Activated CD4-positive, alpha-beta T cell treated with anti-CD3 and anti-CD28 coated beads for 1 hour (primary cell): ENCODE measurements around the gene PEAK3.
"Not testable (repeated sequence)": the region's sequence is repeated elsewhere in the genome, so short reads cannot be mapped to it uniquely, and the experiment has no call there.

Source experiments
- DNase-seq: peaks from one replicate; pipeline ENCODE4 v3.0.0-alpha.2; 2020

PEAK3 gene

DNA sequence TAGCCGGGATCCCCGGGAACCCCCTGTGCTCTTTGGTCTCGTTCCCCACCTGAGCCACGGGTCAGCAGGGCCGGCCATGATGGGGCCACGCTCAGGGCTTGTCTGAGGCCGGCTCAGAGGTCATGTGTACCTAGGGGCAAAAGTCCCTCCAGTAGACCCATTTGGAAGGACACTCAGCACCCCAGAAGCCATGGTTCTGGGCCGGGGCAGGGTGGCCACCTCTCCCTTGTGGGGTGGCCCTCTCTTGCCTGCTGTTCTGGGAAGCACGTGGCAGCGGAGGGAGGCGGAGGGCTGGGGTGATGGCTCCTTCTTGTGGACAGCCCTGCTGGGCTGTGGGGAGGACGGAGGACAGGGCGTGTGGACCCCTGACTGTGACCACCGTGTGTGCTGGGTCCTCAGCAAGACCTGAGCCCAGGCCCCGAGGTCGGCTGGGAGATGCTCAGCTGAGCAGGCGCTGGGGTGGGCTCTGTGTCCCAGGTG is 6.4 kb upstream of the PEAK3 start:
- no peak for DNase-seq

DNA sequence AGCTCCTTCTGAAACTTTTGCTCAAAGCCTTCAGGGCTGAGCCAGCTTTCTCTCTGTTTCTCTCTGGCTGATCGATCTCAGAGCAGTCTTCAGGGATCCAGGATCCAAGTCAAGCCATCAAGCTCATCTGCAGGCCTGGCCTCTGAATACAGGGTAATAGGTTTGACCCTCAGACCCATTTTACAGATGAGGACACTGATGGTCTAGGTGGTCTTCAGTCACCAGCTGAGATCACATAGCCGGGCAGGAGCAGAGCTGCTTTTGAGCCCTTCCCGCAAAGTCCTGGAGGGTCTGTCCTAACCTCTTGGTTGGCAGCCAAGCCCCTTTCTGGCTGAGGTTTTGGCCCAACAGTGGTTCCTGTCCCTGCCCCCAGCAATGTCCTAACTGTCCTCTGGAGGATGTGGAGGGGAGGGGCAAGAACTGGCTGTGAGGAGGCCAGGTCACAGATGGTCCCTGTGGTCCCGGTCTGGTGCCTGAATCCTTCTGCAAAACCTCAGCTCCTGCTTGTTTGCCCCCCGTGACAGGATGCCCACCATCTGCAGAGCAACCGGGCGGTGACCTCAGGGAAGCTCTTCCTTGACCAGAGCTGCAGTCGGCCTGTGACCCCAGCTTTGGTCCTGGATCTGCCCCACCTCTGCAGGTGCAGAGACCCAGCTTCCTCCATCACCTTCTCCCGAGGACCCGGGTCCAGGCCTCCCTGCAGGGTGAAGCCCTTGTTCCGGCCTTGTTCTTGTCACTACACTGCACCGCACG is 5.8 kb upstream of the PEAK3 start:
- no peak for DNase-seq

DNA sequence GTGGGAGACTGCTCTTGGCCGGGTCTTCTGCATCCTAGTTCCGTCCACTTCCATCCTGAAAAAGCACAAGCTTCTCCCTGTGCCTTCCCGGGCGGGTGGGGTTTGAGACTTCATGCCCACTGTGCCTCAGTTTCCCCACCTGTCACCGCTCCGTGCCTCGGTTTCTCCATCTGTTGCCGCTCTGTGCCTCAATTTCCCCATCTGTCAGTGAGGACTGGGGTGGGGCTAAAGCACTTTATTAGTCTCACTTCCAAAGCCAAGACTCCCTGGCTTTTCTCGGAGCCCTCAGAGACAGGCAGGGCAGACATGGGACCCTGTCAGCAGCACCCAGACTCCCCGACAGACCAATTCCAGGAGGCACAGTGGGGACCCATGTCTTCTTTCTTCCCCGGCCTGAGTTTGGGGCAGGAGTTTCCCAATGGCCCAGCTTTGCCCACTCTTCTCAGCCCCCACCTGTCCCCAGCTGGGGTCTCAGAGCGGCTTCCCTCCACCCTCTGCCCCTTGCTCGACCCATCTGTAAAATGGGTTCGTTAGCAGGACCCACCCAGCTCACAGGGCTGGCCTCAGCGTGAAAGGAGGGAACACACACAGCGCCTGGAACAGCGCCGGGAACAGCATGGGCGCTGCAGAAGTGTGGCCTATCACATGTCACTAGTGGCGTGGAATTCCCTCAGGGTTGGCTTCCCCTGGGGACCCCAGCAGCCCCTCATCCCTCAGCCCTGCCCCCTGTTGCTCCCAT is 4.6 kb upstream of the PEAK3 start:
- no peak for DNase-seq

DNA sequence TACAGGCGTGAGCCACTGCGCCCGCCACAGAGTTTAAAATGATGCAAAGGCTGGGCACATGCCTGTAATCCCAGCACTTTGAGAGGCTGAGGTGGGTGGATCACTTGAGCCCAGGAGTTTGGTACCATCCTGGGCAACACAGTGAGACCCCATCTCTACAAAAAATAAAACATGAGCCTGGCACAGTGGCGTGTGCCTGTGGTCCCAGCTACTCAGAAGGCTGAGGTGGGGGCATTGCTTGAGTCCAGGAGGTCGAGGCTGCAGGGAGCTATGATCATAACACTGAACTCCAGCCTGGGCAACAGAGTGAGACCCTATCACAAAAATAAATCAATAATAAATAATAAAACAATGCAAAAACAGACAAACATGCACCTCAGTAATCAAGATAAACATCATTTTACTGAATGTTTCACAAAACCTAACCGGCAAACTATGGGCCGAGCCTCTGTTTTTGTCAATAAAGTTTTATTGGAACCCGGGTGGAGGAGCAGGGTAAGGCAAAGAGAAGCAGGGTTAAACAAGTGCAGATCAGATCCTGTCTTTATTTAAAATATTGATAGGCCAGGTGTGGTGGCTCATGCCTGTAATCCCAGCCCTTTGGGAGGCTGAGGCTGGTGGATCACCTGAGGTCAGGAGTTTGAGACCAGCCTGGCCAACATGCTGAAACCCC is 2.0 kb upstream of the PEAK3 start:
- DNase-seq: no peak

DNA sequence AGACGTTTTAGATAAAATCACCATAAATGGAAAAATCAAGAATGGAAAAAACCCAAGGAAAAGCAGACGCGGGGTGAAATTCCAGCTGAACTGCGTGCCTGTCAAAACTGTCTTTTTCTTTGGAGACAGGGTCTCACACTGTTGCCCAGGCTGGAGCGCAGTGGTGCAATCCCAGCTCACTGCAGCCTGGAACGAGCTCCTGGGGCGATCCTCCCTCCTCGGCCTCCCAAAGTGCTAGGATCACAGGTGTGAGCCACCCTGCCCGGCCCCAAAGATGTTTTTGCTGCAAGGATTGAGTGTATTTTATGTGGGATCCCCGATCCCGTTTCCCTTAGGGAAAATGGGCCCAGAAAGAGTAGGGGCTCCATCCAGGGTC is 875 bp upstream of the PEAK3 start:
- no peak for DNase-seq

DNA sequence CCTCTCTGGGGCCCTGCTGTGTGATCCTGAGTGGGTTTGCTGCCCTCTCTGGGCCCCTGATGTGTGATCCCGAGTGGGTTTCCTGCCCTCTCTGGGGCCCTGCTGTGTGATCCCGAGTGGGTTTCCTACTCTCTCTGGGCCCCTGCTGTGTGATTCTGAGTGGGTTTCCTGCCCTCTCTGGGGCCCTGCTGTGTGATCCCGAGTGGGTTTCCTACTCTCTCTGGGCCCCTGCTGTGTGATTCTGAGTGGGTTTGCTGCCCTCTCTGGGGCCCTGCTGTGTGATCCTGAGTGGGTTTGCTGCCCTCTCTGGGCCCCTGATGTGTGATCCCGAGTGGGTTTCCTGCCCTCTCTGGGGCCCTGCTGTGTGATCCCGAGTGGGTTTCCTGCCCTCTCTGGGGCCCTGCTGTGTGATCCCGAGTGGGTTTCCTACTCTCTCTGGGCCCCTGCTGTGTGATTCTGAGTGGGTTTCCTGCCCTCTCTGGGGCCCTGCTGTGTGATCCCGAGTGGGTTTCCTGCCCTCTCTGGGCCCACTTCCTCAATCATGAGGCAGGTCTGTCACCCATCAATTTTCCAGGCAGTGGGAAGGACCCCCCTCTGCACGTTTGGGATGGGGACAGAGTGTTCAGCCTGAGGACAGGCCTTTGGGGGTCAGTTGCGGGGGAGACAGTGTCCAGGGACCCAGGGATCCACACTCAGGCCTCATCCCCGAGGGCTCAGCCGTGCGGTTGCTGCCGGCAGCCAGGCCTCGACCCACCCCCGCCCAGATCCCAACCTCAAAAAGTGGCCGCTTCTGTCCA is 512 bp downstream of the PEAK3 start:
- DNase-seq: not testable (repeated sequence)

DNA sequence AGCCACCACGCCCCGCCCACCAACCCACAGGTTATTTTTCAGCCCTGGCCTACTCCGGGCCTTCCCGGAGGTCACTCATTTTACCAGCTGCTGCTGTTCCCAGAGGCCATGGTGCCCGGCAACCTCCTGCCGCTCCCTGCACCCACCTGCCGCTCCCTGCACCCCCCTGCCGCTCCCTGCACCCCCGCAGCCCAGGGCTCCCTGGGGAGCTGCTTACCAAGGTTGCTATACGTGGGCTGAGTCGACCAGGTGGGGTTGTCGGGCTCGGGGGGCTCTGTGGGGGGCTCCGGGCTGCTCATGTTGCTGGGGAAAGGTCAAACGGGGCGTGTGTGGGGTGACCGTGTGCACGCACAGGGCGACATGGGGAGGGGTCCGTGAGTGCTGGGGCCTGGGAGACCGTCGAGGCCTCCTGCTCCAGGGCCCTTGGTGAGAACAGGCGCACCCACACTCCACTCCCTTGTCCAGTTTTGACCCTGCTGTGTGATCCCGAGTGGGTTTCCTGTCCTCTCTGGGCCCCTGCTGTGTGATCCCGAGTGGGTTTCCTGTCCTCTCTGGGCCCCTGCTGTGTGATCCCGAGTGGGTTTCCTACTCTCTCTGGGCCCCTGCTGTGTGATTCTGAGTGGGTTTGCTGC is 1.2 kb downstream of the PEAK3 start:
- no peak for DNase-seq

DNA sequence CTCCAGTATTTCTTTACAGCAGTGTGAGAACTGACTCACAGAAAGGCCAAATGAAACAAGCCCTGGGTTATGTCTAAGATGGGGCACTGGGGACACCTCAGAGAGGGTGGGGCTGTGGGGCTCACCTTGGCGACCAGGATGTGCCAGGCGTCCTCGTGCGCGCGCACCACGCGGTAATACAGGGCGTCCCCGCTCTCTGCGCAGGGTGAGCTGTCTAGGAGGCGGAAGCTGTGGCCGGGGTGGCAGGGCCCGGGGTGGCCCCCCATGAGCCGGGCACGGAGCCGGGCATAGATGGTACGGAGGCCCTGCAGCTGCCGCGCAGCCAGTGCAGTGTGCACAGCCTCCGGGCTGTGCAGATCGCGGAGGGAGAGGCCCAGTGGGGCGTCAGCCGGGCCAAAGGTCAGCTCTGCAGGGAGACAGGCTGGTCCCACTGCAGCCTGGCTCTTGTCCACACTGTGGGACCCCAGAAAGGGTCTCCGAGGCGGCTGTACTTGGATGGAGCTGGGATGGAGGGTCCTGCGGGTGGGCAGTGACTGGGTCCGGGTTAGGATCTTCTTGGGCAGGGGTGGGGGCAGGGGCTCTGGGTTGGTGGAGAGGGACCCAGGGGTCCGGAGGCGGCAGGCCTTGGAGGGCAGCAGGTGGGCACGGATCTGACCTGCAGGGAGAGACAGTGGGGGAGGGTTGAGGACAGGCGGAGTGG is 3.4 kb downstream of the PEAK3 start:
- no peak for DNase-seq

DNA sequence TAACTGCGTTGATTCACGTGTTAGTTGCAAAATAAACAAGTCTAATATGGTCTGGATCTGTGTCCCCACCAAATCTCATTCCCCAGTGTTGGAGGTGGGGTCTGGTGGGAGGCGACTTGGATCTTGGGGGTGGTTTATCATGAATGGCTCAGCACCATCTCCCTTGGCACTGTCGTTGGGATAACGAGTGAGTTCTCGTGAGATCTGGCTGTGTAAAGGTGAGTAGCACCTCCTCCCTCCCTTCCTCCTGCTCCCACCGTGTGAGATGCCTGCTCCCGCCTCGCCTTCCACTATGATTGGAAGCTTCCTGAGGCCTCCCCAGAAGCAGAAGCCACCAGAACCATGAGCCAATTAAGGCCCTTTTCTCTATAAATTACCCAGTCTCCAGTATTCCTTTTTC is 4.8 kb downstream of the PEAK3 start:
- no peak for DNase-seq

DNA sequence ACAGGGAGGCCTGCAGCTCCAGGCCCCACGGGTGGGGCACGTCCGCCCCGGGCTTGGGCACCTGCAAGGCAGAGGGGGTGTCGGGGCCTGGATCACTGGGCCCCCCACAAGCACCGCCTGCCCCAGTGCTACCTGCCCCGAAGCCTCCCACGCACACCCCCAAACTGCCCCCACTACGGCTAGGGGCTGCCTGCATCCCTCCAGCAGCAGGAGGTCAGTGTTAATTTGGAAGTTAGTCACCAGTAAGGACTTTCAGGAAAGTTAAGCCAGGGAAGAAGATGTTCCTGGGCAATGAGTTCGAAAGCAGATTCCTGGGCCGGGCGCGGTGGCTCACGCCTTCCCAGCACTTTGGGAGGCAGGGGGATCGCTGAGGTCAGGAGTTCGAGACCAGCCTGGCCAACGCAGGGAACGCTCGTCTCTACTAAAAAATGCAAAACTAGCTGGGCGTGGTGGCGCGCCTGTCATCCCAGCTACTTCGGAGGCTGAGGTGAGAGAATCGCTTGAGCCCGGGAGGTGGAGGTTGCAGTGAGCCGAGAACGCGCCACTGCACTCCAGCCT is 5.5 kb downstream of the PEAK3 start:
- no peak for DNase-seq

DNA sequence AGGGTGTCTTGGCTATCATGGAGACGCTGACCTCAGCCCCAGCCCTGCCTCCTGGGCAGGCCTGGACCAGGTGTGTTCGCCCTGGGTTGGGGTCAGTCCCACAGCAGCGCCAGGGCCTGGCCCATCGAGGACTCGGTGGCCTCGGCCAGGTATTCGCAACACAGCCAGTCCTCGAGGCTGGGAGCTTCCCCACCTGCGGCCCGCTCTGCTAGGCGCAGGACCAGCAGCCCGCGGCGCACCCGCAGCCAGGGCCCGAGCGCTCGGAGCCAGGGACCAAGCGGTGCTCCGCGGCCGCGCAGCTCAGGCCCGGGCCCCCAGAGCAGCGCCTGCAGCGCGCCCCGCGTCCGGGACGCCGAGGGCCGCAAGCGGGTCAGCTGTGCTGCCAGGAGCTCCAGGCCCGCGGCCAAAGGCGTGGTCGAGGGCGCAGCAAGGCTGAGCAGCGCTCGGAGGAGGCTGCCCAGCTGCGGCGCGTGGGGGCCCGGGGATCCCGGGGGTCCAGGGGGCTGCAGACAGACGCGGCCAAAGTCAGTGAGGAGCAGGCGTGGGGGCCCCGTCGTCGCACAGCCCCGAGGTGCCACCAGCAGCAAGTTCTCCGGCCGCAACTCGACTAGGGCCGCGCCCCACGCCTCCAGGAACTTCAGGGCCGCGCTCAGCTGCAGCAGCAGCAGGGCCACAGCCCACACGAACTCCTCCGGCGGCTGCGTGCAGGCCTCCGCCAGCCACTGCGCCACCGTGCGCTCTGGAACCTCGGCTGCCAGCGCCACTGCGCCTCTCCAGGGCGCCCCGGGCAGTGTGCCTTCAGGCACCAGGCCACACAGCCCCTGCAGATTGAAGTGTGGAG is 6.2 kb downstream of the PEAK3 start:
- no peak for DNase-seq

DNA sequence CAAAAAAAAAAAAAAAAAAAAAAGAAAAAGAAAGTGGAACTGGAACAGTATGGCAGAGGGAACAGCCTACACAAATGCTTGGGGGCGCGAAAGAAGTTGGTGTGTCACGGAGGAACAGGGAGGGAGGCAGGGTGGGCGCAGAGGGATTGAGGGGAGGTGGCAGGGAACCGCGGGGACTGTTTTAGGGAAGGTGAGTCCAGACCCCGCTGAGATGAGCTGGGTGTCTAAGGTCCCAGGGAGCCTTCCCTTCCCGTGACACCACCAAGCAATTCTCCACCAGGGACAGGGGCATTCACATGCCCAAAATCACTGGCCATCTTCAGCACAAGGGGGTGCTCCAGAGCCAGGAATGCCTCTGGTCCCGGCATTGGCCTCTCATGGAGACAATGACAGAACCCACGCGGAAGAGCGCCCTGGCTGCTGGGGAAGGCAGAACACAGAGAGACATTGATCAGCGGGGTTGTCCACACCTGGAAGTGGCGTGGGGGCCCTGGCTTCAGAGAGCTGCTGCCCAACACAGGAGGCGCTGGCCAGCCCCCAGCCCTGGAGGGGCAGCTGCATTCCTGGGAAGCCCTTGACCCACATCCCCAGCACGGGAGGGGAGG is 6.9 kb downstream of the PEAK3 start:
- peak; percentile 34 for DNase-seq

DNA sequence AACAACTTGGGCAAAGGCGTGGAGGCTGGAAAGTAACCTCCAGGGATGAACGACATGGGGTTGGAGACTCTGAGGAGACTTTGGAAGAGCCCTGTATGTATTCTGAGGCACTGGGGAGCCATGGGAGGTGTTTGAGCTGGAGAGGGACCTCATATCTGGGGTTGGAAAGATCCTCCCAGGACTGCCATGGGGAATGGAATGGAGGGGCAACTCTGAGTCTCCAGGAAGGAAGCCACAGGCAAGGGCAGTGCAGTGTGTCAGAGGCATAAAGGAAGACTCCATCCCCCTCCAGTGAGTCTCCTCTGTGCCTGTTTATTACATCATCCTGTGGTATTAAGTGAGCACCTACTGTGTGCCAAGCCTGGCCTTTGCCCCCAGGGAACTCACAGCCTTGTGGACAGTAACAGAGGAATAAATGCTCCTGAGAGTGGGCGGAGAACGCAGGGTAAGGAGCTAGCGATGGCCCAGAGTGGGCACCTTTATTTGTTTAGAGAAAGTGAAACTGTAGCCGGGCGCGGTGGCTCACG is 7.7 kb downstream of the PEAK3 start:
- DNase-seq: no peak

DNA sequence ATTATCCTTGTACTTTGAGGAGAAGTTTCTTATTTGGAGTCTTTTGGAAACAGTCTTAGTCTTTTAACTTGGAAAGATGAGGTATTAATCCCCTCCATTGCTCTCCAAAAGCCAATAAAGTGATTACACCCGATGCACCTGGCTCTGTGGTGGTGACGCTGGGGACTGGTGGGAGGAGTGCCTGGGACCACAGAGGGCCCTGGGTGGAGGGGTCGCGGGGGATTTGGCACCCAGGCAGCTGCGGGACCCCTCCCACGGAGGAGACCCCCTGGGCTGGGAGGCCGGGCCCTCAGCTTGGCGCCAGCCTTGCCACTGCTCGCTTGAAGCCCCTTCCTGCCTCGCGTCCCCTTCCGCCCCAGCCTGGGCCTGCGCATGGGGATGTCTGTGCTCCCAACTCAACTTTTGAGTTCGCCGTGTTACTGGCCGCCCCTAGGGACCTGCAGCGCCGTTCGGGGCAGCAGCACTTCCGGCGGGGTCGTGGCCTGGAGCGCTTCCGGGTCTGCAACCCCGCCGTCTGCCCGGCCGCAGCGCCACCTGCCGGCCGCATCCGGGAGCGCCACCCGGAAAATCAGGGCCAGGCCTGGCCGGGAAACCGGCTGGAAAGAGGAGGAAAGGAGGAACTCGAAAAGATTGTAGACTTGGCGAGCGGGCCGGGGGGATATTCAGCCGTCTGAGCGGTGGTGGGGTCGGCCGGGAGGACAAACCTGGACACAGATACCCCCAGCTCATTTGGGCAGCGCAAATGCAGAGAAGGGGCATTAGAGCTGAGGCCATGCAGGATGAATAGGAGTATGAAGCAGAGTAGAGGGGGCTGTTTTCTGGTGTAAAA is 8.4 kb downstream of the PEAK3 start:
- DNase-seq: peak; percentile 55

DNA sequence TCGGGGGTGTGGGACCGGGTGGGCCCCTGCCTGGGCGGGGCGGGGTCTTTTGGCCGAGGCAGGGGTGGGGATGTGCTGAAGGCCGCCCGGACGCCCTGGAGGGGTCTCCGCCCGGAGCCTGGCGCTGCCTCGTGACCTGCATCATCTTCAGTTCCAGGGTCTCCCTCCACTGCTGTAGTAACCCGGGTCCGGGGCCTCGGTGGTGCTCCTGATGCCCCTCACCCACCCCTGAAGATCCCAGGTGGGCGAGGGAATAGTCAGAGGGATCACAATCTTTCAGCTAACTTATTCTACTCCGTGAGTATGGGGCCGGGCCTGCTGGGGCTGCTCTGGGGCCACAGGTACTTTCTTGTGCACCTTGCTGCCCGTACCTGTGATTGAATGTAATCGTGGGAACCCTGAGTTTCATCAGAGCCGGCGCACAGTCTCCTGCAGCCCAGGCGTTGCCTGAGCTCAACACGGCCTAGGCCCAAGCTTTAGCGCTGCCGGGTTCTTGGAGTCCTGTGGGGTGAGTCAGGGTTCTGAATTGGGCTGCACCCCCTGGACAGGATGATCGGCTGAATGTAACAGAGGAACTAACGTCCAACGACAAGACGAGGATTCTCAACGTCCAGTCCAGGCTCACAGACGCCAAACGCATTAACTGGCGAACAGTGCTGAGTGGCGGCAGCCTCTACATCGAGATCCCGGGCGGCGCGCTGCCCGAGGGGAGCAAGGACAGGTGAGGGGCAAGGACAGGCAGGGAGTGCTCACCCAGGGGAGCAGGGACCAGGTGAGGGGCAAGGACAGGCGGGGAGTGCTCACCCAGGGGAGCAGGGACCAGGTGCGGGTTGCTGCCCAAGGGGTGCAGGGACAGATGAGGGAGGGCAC is 10.5 kb downstream of the PEAK3 start:
- DNase-seq: no peak

DNA sequence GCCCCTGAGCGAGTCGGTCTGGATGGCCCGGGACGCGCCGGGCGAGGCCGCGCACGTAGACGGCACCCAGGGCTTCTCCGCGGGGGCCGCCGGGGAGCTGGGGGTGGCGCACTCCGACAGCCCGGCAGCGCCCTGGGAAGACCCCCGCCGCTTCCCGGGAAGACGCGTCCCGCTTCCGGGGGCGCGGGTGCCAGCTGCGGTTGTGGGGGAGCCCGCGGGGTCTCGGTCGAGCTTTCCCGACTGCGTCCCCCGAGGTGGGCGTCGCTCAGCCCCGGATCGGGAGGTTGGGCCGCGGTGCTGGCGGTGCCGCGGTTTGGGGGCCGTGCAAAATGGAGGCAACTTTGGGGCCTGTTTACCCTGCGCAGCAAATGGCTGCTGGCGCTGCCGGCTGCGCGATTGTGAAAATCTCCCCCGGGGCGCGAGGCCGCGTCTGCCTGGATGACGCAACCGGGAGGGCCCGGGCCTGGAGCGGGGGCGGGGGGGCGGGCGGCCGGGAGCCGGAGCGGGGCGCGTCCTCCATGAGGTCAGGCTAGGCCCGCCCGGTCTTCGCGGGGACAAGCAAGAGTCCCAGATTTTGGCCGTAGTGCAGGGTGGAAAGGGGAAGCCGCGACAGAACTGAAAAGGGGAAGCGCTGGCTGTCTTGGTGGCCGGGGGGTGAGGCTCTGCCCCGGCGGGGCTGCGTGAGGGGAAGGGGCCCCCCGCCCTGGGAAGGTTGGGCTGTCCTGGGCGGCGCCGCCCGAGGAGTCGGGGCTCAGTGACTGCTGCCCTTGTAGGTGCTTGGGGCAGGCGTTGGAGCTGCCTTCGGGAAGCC is 11.3 kb downstream of the PEAK3 start:
- peak; percentile 63 for DNase-seq

DNA sequence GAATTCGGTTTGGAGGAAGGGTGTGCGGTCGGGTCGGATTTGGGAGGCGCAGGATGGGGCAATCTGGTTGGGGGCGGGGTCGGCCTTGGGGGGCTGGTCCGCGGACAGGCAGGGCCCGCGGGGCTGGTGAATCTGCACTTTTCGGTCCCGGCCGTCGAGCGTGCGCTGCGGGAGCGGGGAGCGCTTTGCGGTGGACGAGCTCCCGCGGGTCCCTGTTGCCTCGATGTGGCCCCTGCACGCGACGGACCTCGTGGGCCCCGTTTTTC is 11.9 kb downstream of the PEAK3 start:
- DNase-seq: no peak
